ENCODE results near the gene CORO7. TPM values are rescaled to one million over a fixed set of nuclear protein-coding genes. Genes with fewer than 3 reads are reported as not detected.

Gene CORO7
- total RNA-seq, 1 experiment from 2014 or later, result 51.0 TPM

- peaks cover 80% of the 10 kb centered on the region for H3K36me3 Mint-ChIP-seq (ENCODE audit: insufficient read depth, unreplicated experiment)
- CTCF ChIA-PET, result no interaction called here
- intact Hi-C loops (cut with micrococcal nuclease; ENCODE audit: unreplicated experiment), result no loop called here
- H3K4me1 Mint-ChIP-seq (ENCODE audit: low read depth, unreplicated experiment), result peaks cover 2% of the 10 kb centered on the region
- no peak overlapping the region for H3K4me3 Mint-ChIP-seq (ENCODE audit: low read depth, unreplicated experiment)
- peak overlapping the region; percentile 27 for H3K27ac Mint-ChIP-seq (ENCODE audit: unreplicated experiment)
- H3K9me3 Mint-ChIP-seq (ENCODE audit: low read depth, unreplicated experiment), result no peaks in the 10 kb centered on the region
- H3K27me3 Mint-ChIP-seq (ENCODE audit: unreplicated experiment), result no peaks in the 10 kb centered on the region
- DNase-seq, result no peak
- no TSS peak for BruUV-seq (replicated peaks)
- TF ChIP-seq CTCF (IDR thresholded peaks at IDR 0.05; ENCODE audit: unreplicated experiment), result no peak
These were observed 32.6 kb downstream of the CORO7 start for GRCh38 chr16:4383591-4384444.

- CTCF ChIA-PET, result no interaction called here
- Mint-ChIP-seq H3K27ac (ENCODE audit: unreplicated experiment) (peak overlapping the region; percentile 27), H3K27me3 (ENCODE audit: unreplicated experiment) (no peaks in the 10 kb centered on the region), H3K9me3 (ENCODE audit: low read depth, unreplicated experiment) (no peaks in the 10 kb centered on the region), H3K36me3 (ENCODE audit: insufficient read depth, unreplicated experiment) (peaks cover 87% of the 10 kb centered on the region), H3K4me1 (ENCODE audit: low read depth, unreplicated experiment) (peaks cover 11% of the 10 kb centered on the region), H3K4me3 (ENCODE audit: low read depth, unreplicated experiment) (no peak overlapping the region)
- DNase-seq, result no peak
- TF ChIP-seq CTCF (IDR thresholded peaks at IDR 0.05; ENCODE audit: unreplicated experiment), result no peak
- BruUV-seq (replicated peaks), result TSS peak; percentile 12
- intact Hi-C loops (cut with micrococcal nuclease; ENCODE audit: unreplicated experiment), result no loop called here
These were observed 33.5 kb downstream of the CORO7 start for GRCh38 chr16:4382795-4383357.

GRCh38 chr16:4381935-4382794, 34.2 kb downstream of the CORO7 start:
- TF ChIP-seq CTCF (IDR thresholded peaks at IDR 0.05; ENCODE audit: unreplicated experiment), result no peak
- no peak overlapping the region for H3K27ac Mint-ChIP-seq (ENCODE audit: unreplicated experiment)

GRCh38 chr16:4381072-4381934, 35.1 kb downstream of the CORO7 start:
- no peak for TF ChIP-seq CTCF (IDR thresholded peaks at IDR 0.05; ENCODE audit: unreplicated experiment)
- intact Hi-C loops (cut with micrococcal nuclease; ENCODE audit: unreplicated experiment), result no loop called here
- no peaks in the 10 kb centered on the region for H3K27me3 Mint-ChIP-seq (ENCODE audit: unreplicated experiment)
- no TSS peak for BruUV-seq (replicated peaks)
- H3K36me3 Mint-ChIP-seq (ENCODE audit: insufficient read depth, unreplicated experiment), result peaks cover 81% of the 10 kb centered on the region
- H3K27ac Mint-ChIP-seq (ENCODE audit: unreplicated experiment), result no peak overlapping the region
- no peak for DNase-seq
- CTCF ChIA-PET, result no interaction called here
- no peak overlapping the region for H3K4me3 Mint-ChIP-seq (ENCODE audit: low read depth, unreplicated experiment)
- H3K9me3 Mint-ChIP-seq (ENCODE audit: low read depth, unreplicated experiment), result no peaks in the 10 kb centered on the region
- H3K4me1 Mint-ChIP-seq (ENCODE audit: low read depth, unreplicated experiment), result peaks cover 24% of the 10 kb centered on the region

More at GRCh38 chr16:4381935-4382794, 34.2 kb downstream of the CORO7 start:
- no peaks in the 10 kb centered on the region for H3K9me3 Mint-ChIP-seq (ENCODE audit: low read depth, unreplicated experiment)
- DNase-seq, result no peak
- H3K4me3 Mint-ChIP-seq (ENCODE audit: low read depth, unreplicated experiment), result no peak overlapping the region
- H3K4me1 Mint-ChIP-seq (ENCODE audit: low read depth, unreplicated experiment), result peaks cover 17% of the 10 kb centered on the region
- intact Hi-C loops (cut with micrococcal nuclease; ENCODE audit: unreplicated experiment), result no loop called here
- CTCF ChIA-PET, result no interaction called here
- no TSS peak for BruUV-seq (replicated peaks)
- H3K36me3 Mint-ChIP-seq (ENCODE audit: insufficient read depth, unreplicated experiment), result peaks cover 82% of the 10 kb centered on the region
- no peaks in the 10 kb centered on the region for H3K27me3 Mint-ChIP-seq (ENCODE audit: unreplicated experiment)

Measured in Calu3 (cell line).